Sigmoid colon (tissue), 4 donors: Measurements from ENCODE around the gene PSMD3.
"Not testable (repeated sequence)": the region's sequence is repeated elsewhere in the genome, so short reads cannot be mapped to it uniquely, and the experiment has no call there.

ENCODE experiments used
- EP300 ChIP-seq, 4 donors: sonication (generic); formaldehyde crosslinking; IDR thresholded peaks; one replicate each; pipeline ENCODE4 v1.6.1; 2017; ENCODE audit warnings: antibody characterized with exemption in 4 of 4
- POLR2A ChIP-seq, 2 donors: fragments of 450-650 bp; IDR thresholded peaks; one replicate each; pipeline ENCODE4 v1.6.1; 2016; ENCODE audit warnings: antibody characterized with exemption in 2 of 2, mild to moderate bottlenecking in 2 of 2, moderate library complexity in 2 of 2
- TF ChIP-seq, protein P1 (sequence below), 4 experiments: fragments of 450-650 bp in 3 of 4; fragments of 200-600 bp in 1 of 4; IDR thresholded peaks; one replicate each; pipeline ENCODE4 v1.5.1; 2016 to 2019; ENCODE audit warnings: antibody characterized with exemption in 4 of 4, mild to moderate bottlenecking in 3 of 4, moderate library complexity in 2 of 4

DNA sequence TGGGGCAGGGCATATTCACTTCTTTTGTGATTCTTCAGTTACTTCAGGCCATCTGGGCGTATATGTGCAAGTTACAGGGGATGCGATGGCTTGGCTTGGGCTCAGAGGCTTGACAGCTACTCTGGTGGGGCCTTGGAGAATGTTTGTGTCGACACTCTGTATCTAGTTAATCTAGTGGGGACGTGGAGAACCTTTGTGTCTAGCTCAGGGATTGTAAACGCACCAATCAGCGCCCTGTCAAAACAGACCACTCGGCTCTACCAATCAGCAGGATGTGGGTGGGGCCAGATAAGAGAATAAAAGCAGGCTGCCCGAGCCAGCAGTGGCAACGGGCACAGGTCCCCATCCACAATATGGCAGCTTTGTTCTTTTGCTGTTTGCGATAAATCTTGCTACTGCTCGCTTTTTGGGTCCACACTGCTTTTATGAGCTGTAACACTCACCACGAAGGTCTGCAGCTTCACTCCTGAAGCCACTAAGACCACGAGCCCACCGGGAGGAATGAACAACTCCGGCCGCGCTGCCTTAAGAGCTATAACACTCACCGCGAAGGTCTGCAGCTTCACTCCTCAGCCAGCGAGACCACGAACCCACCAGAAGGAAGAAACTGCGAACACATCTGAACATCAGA lies 31.5 kb downstream of the PSMD3 start:
- TF ChIP-seq, protein P1, sequence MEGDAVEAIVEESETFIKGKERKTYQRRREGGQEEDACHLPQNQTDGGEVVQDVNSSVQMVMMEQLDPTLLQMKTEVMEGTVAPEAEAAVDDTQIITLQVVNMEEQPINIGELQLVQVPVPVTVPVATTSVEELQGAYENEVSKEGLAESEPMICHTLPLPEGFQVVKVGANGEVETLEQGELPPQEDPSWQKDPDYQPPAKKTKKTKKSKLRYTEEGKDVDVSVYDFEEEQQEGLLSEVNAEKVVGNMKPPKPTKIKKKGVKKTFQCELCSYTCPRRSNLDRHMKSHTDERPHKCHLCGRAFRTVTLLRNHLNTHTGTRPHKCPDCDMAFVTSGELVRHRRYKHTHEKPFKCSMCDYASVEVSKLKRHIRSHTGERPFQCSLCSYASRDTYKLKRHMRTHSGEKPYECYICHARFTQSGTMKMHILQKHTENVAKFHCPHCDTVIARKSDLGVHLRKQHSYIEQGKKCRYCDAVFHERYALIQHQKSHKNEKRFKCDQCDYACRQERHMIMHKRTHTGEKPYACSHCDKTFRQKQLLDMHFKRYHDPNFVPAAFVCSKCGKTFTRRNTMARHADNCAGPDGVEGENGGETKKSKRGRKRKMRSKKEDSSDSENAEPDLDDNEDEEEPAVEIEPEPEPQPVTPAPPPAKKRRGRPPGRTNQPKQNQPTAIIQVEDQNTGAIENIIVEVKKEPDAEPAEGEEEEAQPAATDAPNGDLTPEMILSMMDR (IDR thresholded peaks at IDR 0.05) = not testable (repeated sequence)
- TF ChIP-seq EP300, POLR2A (IDR thresholded peaks at IDR 0.05): not testable (repeated sequence)
